Karpas-422 (cell line): Measurements from ENCODE around the gene THAP12. TPM values are rescaled to one million over a fixed set of nuclear protein-coding genes. Genes with fewer than 3 reads are reported as not detected.

Source experiments
- DNase-seq: peaks from one replicate; pipeline ENCODE4 v3.0.0-alpha.2; 2015
- H2AFZ ChIP-seq: fragments of 200-600 bp; sonication (generic); 2 replicates; pipeline ENCODE4 v1.6.1; 2014; ENCODE audit warnings: antibody characterized with exemption, low read length, mixed read lengths
- H3K27ac ChIP-seq: fragments of 200-600 bp; sonication (generic); 2 replicates; pipeline ENCODE4 v1.5.1; 2014; ENCODE audit warnings: mild to moderate bottlenecking, low read length, moderate library complexity
- H3K27me3 ChIP-seq: fragments of 200-600 bp; sonication (generic); 2 replicates; pipeline ENCODE4 v1.6.1; 2014; ENCODE audit warnings: low read length, mixed read lengths
- H3K36me3 ChIP-seq: fragments of 200-600 bp; sonication (generic); 2 replicates; pipeline ENCODE4 v1.6.1; 2014; ENCODE audit warnings: low read length, mixed read lengths; ENCODE audit not compliant: insufficient read depth
- H3K4me1 ChIP-seq: fragments of 200-600 bp; sonication (generic); 2 replicates; pipeline ENCODE4 v1.6.1; 2014; ENCODE audit warnings: mild to moderate bottlenecking, low read length, mixed read lengths
- H3K4me2 ChIP-seq: fragments of 200-600 bp; sonication (generic); 2 replicates; pipeline ENCODE4 v1.6.1; 2014; ENCODE audit warnings: low read length, low read depth, mild to moderate bottlenecking; ENCODE audit not compliant: poor library complexity, severe bottlenecking
- H3K4me3 ChIP-seq: fragments of 200-600 bp; sonication (generic); 2 replicates; pipeline ENCODE4 v1.5.1; 2014; ENCODE audit warnings: mild to moderate bottlenecking, antibody characterized with exemption, low read length, mixed read lengths
- H3K79me2 ChIP-seq: fragments of 200-600 bp; sonication (generic); 2 replicates; pipeline ENCODE4 v1.6.1; 2014; ENCODE audit warnings: mild to moderate bottlenecking, low read length, mixed read lengths
- H3K9ac ChIP-seq: fragments of 200-600 bp; sonication (generic); 2 replicates; pipeline ENCODE4 v1.6.0; 2014; ENCODE audit warnings: low read length
- H3K9me2 ChIP-seq: fragments of 200-600 bp; sonication (generic), shearing (Covaris generic); replicated peaks from 2 replicates; pipeline ENCODE4 v1.6.0; 2014; ENCODE audit warnings: mild to moderate bottlenecking, low read length, moderate library complexity; ENCODE audit not compliant: insufficient read depth
- H3K9me3 ChIP-seq: fragments of 300-700, 200-600 bp; sonication (generic); 2 replicates; pipeline ENCODE4 v1.6.1; 2014; ENCODE audit warnings: low read length, mixed read lengths
- H4K20me1 ChIP-seq: fragments of 200-600 bp; sonication (generic); 2 replicates; pipeline ENCODE4 v1.6.1; 2014; ENCODE audit warnings: mild to moderate bottlenecking, antibody characterized with exemption, low read length, low read depth; ENCODE audit not compliant: insufficient read depth
- total RNA-seq: library from RNA; depleted of rRNA; stranded (reverse); fragments of >200 nt; shearing (Covaris generic); gene quantifications from 2 replicates; pipeline ENCODE4 v1.2.3, GENCODE V29; 2014; ENCODE audit warnings: low replicate concordance

THAP12 gene
- total RNA-seq, 1 experiment from 2014 or later = 126 TPM

GRCh38 chr11:76347466-76347865 is 33.5 kb downstream of the THAP12 start:
- Histone ChIP-seq H3K4me1 (no peaks in the 10 kb centered on the region), H2AFZ (no peak overlapping the region), H3K9ac (no peak overlapping the region), H3K4me3 (no peak overlapping the region), H3K27me3 (no peaks in the 10 kb centered on the region), H3K27ac (no peak overlapping the region), H3K9me3 (no peaks in the 10 kb centered on the region), H3K36me3 (peaks cover 4% of the 10 kb centered on the region; the same call in 1 of the 2 replicates), H3K79me2 (0 out of 2 replicates have a peak, but pooled peaks cover 6% of the 10 kb centered on the region), H3K9me2 (no peaks in the 10 kb centered on the region), H4K20me1 (0 out of 2 replicates have a peak, but pooled peaks cover 3% of the 10 kb centered on the region), H3K4me2 (no peak overlapping the region)
- no peak for DNase-seq

GRCh38 chr11:76339221-76339620 is 41.7 kb downstream of the THAP12 start:
- no peak overlapping the region for H3K9ac ChIP-seq
- no peak for DNase-seq
- no peaks in the 10 kb centered on the region for H3K4me1 ChIP-seq
- no peaks in the 10 kb centered on the region for H4K20me1 ChIP-seq
- H3K4me2 ChIP-seq = no peak overlapping the region
- no peak overlapping the region for H3K27ac ChIP-seq
- no peaks in the 10 kb centered on the region for H3K27me3 ChIP-seq
- H2AFZ ChIP-seq = no peak overlapping the region
- no peaks in the 10 kb centered on the region for H3K9me2 ChIP-seq
- H3K79me2 ChIP-seq = no peaks in the 10 kb centered on the region
- no peaks in the 10 kb centered on the region; the same call in 1 of the 2 replicates for H3K36me3 ChIP-seq
- no peak overlapping the region for H3K4me3 ChIP-seq
- H3K9me3 ChIP-seq = peaks cover 10% of the 10 kb centered on the region

- Histone ChIP-seq H3K9ac (no peak overlapping the region), H4K20me1 (no peaks in the 10 kb centered on the region), H3K4me2 (no peak overlapping the region), H3K4me1 (no peaks in the 10 kb centered on the region), H3K9me2 (no peaks in the 10 kb centered on the region), H3K27me3 (no peaks in the 10 kb centered on the region), H3K9me3 (peaks cover 10% of the 10 kb centered on the region), H3K36me3 (no peaks in the 10 kb centered on the region; the same call in 1 of the 2 replicates), H3K4me3 (no peak overlapping the region), H2AFZ (no peak overlapping the region), H3K79me2 (no peaks in the 10 kb centered on the region), H3K27ac (no peak overlapping the region)
- DNase-seq = no peak
Observed at GRCh38 chr11:76337923-76338322, 43.0 kb downstream of the THAP12 start.

GRCh38 chr11:76337469-76337868 is 43.5 kb downstream of the THAP12 start:
- no peaks in the 10 kb centered on the region for H3K27me3 ChIP-seq
- H3K9me3 ChIP-seq = peaks cover 10% of the 10 kb centered on the region
- H3K27ac ChIP-seq = no peak overlapping the region
- H3K4me1 ChIP-seq = no peaks in the 10 kb centered on the region
- no peaks in the 10 kb centered on the region for H3K9me2 ChIP-seq
- no peak for DNase-seq
- H2AFZ ChIP-seq = no peak overlapping the region
- H3K4me3 ChIP-seq = no peak overlapping the region
- H3K9ac ChIP-seq = no peak overlapping the region
- H4K20me1 ChIP-seq = no peaks in the 10 kb centered on the region
- H3K79me2 ChIP-seq = no peaks in the 10 kb centered on the region
- no peak overlapping the region for H3K4me2 ChIP-seq
- H3K36me3 ChIP-seq = no peaks in the 10 kb centered on the region; the same call in 1 of the 2 replicates

- H3K9me2 ChIP-seq = no peaks in the 10 kb centered on the region
- no peaks in the 10 kb centered on the region for H4K20me1 ChIP-seq
- no peak for DNase-seq
- H3K9ac ChIP-seq = no peak overlapping the region
- peaks cover 10% of the 10 kb centered on the region for H3K9me3 ChIP-seq
- H3K79me2 ChIP-seq = no peaks in the 10 kb centered on the region
- no peak overlapping the region for H2AFZ ChIP-seq
- H3K4me2 ChIP-seq = no peak overlapping the region
- H3K27me3 ChIP-seq = no peaks in the 10 kb centered on the region
- no peaks in the 10 kb centered on the region for H3K4me1 ChIP-seq
- H3K36me3 ChIP-seq = no peaks in the 10 kb centered on the region; the same call in 1 of the 2 replicates
- H3K4me3 ChIP-seq = no peak overlapping the region
- no peak overlapping the region for H3K27ac ChIP-seq
Observed at GRCh38 chr11:76336597-76336996, 44.3 kb downstream of the THAP12 start.

- Histone ChIP-seq H3K4me2 (no peak overlapping the region), H3K27me3 (no peaks in the 10 kb centered on the region), H3K9ac (no peak overlapping the region), H3K9me2 (no peaks in the 10 kb centered on the region), H4K20me1 (no peaks in the 10 kb centered on the region), H3K79me2 (no peaks in the 10 kb centered on the region), H3K4me3 (no peak overlapping the region), H3K4me1 (no peaks in the 10 kb centered on the region), H3K36me3 (no peaks in the 10 kb centered on the region; the same call in 1 of the 2 replicates), H3K9me3 (peaks cover 10% of the 10 kb centered on the region), H3K27ac (no peak overlapping the region), H2AFZ (no peak overlapping the region)
- no peak for DNase-seq
Observed at GRCh38 chr11:76335842-76336241, 45.1 kb downstream of the THAP12 start.

GRCh38 chr11:76334826-76335389 is 46.0 kb downstream of the THAP12 start:
- no peaks in the 10 kb centered on the region for H4K20me1 ChIP-seq
- no peaks in the 10 kb centered on the region for H3K4me1 ChIP-seq
- H3K79me2 ChIP-seq = no peaks in the 10 kb centered on the region
- H3K9me3 ChIP-seq = peaks cover 10% of the 10 kb centered on the region
- no peaks in the 10 kb centered on the region for H3K9me2 ChIP-seq
- H3K27ac ChIP-seq = no peak overlapping the region
- no peaks in the 10 kb centered on the region for H3K27me3 ChIP-seq
- H3K36me3 ChIP-seq = no peaks in the 10 kb centered on the region; the same call in 1 of the 2 replicates
- H3K9ac ChIP-seq = no peak overlapping the region
- H3K4me3 ChIP-seq = no peak overlapping the region
- H2AFZ ChIP-seq = no peak overlapping the region
- DNase-seq = no peak
- no peak overlapping the region for H3K4me2 ChIP-seq

- no peaks in the 10 kb centered on the region for H3K9me2 ChIP-seq
- DNase-seq = no peak
- H3K27me3 ChIP-seq = no peaks in the 10 kb centered on the region
- H3K27ac ChIP-seq = no peak overlapping the region
- H4K20me1 ChIP-seq = no peaks in the 10 kb centered on the region
- H3K9me3 ChIP-seq = peaks cover 8% of the 10 kb centered on the region
- no peaks in the 10 kb centered on the region for H3K4me1 ChIP-seq
- H3K79me2 ChIP-seq = no peaks in the 10 kb centered on the region
- H3K4me3 ChIP-seq = no peak overlapping the region
- no peak overlapping the region for H3K9ac ChIP-seq
- no peaks in the 10 kb centered on the region; the same call in 1 of the 2 replicates for H3K36me3 ChIP-seq
- H3K4me2 ChIP-seq = no peak overlapping the region
- H2AFZ ChIP-seq = no peak overlapping the region
Observed at GRCh38 chr11:76330651-76331050, 50.3 kb downstream of the THAP12 start.
